ENCODE data around the gene LRRC53.

The LRRC53 gene

DNA sequence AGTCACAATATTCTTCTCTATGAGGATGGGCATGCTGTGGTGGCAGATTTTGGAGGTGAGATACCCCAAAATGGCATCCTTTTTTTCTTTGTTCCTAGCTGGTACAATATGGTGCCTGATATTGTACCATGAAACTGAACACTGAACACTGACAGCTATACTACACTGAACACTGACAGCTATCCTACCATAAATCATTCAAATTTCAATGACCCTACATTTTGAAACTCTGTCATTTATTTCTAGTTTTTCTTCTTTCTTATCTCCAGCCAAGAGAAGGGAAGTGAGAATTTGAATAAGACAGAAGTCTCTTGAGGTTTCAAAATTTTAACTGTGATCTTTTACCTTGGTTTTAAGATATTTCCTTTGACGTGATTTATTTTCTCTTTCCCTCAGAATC is 76.3 kb downstream of the LRRC53 start:
- DNase-seq (ENCODE audit: low read depth) = no peak

DNA sequence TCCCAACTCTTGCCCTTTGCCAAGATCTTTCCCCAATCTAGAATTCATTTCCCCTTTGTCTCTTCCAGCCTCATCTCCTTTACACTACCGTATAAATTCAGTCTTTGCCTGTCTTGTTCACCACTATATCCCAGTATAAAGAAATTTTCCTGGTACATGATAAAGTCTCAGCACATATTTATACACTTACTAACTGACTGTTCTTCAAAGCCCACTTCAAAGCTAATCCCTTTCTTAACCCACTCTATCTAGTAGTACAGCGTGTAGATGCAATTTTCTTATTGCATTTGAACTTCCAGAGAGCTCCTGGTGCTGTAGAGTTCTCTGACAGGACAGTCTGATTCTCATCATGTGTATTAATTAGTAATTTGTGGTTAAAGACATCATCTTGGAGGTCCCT is 78.1 kb downstream of the LRRC53 start:
- no peak for DNase-seq (ENCODE audit: low read depth)

DNA sequence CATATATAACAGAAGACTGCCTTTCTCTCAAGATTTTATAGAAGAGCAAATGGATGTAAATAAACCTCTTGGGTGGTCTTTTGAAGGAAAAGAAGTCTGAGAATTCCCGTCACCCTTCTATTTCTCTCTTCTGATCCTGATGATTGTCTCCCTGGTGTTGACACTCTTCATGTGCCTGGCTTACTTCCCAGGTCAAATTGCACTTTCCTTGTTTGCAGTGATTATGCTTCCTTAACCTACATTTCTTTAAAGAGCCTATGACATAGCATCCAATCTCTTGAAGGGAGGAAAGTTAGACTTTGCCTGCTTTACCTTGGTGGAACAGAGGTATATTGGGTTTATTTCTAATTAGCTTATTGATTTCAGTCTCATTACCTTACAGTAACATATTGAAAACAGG is 80.1 kb downstream of the LRRC53 start:
- DNase-seq (ENCODE audit: low read depth) = no peak

GRCh38 chr1:74431531-74431930 is 80.9 kb downstream of the LRRC53 start:
- no peak for DNase-seq (ENCODE audit: low read depth)

- DNase-seq (ENCODE audit: low read depth) = no peak
These were observed 82.0 kb downstream of the LRRC53 start for GRCh38 chr1:74430342-74430934.

DNA sequence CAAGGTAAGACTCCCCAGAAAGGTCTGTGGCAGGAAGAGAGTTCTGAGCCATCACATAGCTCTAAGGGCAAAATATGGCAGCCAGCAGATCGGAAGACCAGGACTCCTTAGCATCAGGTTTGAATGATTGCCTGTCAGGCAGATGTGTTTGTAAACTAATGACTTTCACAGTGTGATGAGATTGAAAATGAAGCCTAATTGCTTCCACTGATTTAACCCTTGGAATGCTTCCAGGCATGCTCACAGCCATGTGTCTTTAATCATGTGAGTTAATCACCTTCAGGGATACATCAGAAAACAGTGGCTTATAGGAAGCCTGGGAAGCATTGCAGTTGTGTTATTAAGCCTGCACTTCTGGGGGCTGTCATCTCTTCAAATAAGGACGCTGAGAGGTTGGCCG is 82.8 kb downstream of the LRRC53 start:
- DNase-seq (ENCODE audit: low read depth) = no peak

GRCh38 chr1:74427681-74428080 is 84.7 kb downstream of the LRRC53 start:
- DNase-seq (ENCODE audit: low read depth) = no peak

- no peak for DNase-seq (ENCODE audit: low read depth)
These were observed 86.0 kb downstream of the LRRC53 start for GRCh38 chr1:74426208-74426937.

DNA sequence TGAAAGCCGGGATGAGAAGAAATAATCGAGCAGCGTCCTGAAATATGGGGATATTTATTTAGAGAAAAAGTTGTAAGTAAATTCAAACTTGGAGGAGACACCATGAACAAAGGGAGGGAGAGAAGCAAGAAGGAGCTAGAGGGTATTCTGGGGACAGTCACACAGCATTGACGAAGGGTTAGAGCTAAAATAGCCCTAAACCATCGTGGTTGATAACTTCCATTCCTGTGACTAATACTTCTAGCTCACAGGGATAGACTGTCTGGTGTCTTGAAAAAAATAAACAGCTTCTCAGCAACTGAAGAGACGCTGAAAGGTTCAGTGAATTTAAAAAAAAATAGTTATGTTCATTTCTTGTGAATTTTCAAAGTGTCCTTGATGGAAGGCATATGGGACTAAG is 86.7 kb downstream of the LRRC53 start:
- DNase-seq (ENCODE audit: low read depth) = no peak

- DNase-seq (ENCODE audit: low read depth) = no peak
These were observed 88.9 kb downstream of the LRRC53 start for GRCh38 chr1:74423471-74423870.

DNA sequence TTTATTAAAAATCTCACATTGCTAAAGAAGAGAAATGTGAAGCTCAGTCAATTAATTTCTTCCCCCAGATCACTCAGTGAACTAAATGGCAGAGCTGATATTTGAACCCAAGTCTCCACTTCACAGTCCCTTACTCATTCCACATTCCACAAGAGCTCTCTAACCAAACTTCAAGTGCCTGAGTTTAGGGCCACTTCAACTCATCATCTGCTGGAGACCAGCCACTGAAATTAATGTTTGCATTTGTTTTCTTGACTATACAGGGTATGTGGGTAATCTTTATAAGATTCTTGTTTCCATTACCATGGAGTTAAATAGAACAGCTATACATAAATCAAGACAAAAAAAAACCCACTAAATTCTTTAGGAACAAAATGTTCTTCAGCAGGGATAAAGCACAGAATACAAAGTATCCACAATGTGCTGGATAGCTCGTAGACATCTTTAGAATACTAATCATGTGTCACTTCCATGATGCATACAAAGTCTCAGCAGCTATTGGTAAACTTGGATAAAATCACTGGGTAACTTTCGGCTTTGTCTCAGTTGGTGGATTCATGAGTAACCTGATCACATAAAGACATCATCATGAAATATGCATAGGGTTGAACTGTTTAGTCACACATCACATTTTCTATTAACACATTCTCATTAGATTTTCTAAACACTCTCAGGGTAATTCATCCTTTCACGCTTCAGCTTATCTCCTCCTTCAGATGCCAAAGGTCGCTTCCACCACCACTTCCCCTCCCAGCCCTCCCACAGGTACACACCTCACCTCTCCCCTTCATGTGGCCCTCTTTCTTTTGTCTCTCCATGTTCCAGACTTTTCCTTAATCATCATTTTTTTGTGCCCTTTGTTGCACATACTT is 89.8 kb downstream of the LRRC53 start:
- no peak for DNase-seq (ENCODE audit: low read depth)

DNA sequence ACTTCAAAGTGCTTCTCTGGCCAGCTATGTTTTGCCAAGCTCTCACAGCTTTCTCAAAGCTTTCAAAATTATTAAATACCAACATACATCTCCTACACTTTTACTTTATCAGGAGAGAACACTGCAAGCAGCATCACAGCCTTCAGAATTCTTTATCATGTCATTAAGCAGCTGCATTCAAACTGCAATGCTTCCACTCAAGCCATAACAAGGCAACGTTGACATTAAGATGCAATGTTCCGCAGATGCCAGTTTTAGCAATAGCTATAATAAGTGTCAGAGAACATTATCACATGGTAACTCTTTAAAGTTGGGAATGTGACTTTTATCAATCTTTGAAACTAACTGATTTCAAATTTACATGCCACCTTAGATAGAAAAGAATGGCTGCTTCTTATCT is 91.9 kb downstream of the LRRC53 start:
- no peak for DNase-seq (ENCODE audit: low read depth)

Data from activated gamma-delta T cell treated with anti-CD3 and anti-CD28 coated beads, Interleukin-2, amount 50 U/mL, for 16 hours (primary cell).